Fibroblast of villous mesenchyme (primary cell): ENCODE results near the gene KIAA1549. TPM values are rescaled to one million over a fixed set of nuclear protein-coding genes. Genes with fewer than 3 reads are reported as not detected.

Source experiments
- DNase-seq: peaks from one replicate; pipeline ENCODE4 v3.0.0-alpha.2; 2010; ENCODE audit warnings: low read depth
- H3K4me3 ChIP-seq: 2 replicates; pipeline ENCODE4 v1.5.1; 2011; ENCODE audit warnings: low read depth, mild to moderate bottlenecking, low read length
- CTCF ChIP-seq: IDR thresholded peaks from 2 replicates; pipeline ENCODE4 v1.5.1; 2012; ENCODE audit warnings: low read depth, mild to moderate bottlenecking, low read length; ENCODE audit not compliant: insufficient read depth
- total RNA-seq: library from RNA; depleted of rRNA; stranded (reverse); fragments of >200 nt; gene quantifications from 2 replicates; pipeline ENCODE4 v1.2.3, GENCODE V29; 2012

The KIAA1549 gene
- total RNA-seq, 1 donor = 2.6 TPM

- no peak overlapping the region for H3K4me3 ChIP-seq
- TF ChIP-seq CTCF = peak; percentile 76
- DNase-seq = peak; percentile 68
Measured at GRCh38 chr7:139016931-139017511, 35.8 kb upstream of the KIAA1549 start.

DNA sequence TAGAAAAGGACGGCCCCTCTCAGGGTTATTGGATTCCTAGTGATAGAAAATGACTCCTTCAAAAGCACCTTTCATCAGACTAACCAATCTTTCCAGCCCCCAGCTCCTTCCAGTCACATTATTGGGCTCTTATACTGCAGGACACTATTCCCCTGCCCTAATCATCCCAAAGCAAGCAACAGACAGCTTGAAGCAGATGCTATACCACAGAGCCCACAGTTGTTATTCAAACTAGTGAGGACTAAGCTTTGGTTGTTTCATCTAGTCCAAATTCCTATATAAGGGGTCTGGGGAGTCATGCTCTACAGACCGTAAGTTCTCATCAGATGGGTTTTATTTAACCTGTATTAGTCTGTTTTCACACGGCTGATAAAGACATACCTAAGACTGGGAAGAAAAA lies 30.2 kb upstream of the KIAA1549 start:
- no peak for DNase-seq
- H3K4me3 ChIP-seq = no peak overlapping the region
- no peak for TF ChIP-seq CTCF

DNA sequence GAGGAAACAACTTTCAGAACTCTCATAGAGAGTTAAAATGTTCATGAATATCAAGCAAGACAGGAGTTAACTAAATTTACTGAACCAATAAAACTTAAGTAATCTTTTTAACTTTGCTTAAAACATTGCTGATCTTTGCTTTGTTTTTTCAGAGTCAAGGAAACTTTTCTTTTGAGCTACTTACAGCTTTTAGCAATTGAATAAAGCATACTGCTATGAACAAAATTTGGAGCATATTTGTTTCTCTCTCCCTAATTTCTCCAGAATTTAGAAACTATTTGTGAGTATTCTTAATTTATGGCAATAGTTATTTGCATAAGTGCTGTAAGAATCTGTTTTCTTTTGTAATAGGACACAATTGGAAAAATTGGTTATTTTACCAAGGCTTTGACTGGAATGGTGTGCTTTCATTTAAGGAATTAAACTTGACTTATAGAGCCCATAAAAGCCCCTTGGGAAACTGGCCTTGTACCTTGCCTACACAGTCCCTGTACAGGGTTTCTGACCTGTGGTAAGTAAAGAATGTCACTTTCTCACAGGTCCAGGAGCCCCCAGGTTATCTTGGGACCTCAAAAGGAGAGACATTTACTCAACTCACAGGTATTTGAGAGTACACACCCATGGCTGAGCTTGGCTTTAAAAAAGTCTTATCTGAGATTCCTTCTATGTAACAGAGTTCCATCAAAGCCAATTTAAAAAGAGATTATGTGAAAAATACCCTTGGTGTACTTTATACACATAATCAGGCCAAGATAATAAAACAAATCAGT lies 23.3 kb upstream of the KIAA1549 start:
- DNase-seq = no peak
- no peak for TF ChIP-seq CTCF
- H3K4me3 ChIP-seq = no peak overlapping the region

DNA sequence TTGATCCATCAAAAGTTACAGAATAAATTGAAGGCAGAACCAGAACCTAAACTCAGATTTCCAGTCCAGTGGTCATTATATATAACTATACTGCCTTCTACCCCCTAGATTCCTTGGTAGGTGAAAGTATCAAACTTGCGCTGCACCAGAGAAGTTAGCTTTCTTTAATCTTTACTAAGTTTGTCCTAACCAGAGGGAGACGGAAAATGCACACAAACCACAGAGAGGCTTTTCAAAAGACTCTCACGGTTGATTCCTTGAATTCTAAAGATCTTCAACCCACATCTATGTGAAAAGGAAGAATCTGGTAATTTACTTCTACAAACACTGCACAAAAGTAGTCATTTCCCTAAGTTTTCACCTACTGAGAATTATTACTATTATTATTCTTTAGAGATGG lies 18.2 kb upstream of the KIAA1549 start:
- DNase-seq = no peak
- H3K4me3 ChIP-seq = no peak overlapping the region
- TF ChIP-seq CTCF = no peak

DNA sequence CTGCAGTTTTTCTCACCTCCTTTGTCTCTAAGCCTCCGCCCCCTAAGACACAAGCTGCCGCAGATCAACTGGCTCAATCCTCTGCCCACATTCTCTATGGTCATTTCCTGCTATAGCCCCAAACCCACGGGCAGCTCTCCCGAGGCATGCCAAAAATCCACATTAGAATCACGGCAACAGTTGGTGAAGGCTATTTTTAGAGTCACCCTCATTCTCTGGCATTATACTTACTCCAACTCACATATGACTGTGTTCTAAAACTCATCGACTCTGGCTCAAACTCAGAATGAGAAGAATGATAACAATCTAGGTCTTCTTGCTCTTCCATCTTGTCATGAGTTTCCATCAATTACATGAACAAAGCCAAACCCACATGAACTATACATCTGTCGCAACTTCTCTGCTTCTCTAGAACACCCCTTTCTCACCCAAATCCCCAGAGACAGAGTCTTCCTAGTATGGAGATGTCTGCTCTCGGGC lies 10.9 kb upstream of the KIAA1549 start:
- no peak for TF ChIP-seq CTCF
- no peak overlapping the region for H3K4me3 ChIP-seq
- DNase-seq = no peak

DNA sequence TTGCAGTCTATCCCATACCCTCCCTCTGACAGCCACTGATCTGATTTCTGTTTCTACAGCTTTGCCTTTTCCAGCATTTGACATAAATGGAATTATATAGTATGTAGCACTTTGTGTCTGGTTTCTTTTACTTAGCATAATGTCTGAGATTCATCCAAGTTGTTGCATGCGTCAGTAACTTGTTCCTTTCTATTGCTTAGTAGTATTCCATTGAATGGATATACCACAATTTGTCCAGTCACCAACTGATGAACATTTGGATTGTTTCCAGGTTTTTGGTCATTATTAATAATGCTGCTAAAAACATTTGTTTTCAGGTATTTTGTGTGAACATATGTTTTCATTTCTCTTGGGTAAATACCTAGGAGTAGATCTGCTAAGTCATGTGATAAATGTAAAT lies 6.5 kb upstream of the KIAA1549 start:
- no peak overlapping the region for H3K4me3 ChIP-seq
- no peak for DNase-seq
- no peak for TF ChIP-seq CTCF
